Coronary artery (tissue), 2 donors: ENCODE data around the gene SLC14A1.
"Not testable (repeated sequence)": the region's sequence is repeated elsewhere in the genome, so short reads cannot be mapped to it uniquely, and the experiment has no call there.

Experiments used
- DNase-seq: peaks from one replicate; pipeline ENCODE4 v3.0.0-alpha.2; 2017; ENCODE audit warnings: low spot score
- H3K27ac ChIP-seq, 2 donors: fragments of 200-600 bp; sonication (generic); one replicate each; pipeline ENCODE4 v1.5.1; 2016 to 2019
- H3K4me3 ChIP-seq: fragments of 200-600 bp; sonication (generic); 2 replicates; pipeline ENCODE4 v1.5.1; 2016; ENCODE audit warnings: mild to moderate bottlenecking, moderate library complexity
- TF ChIP-seq, protein P1 (sequence below): fragments of 200-600 bp; sonication (generic); IDR thresholded peaks from one replicate; pipeline ENCODE4 v1.5.1; 2019; ENCODE audit warnings: antibody characterized with exemption

Gene SLC14A1

DNA sequence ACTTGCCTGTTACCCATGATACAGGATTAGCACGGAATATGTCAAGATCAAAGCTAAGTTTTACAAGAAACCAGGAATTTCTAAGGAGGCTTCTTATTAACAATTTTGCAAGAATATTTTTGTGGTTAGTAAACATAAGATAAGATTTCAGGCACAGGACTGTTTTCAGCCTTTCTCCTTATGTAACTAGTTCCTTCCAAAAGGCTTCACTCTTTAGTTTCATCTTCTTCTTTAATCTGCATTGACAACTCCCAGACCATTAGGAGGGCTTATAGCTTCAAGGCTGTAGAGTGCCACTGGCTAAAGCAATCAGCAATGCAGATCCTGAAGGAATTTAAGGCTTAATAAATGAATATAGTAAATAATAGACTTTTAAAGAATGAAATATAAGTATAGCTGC, 29.3 kb downstream of the SLC14A1 start:
- TF ChIP-seq, protein P1, sequence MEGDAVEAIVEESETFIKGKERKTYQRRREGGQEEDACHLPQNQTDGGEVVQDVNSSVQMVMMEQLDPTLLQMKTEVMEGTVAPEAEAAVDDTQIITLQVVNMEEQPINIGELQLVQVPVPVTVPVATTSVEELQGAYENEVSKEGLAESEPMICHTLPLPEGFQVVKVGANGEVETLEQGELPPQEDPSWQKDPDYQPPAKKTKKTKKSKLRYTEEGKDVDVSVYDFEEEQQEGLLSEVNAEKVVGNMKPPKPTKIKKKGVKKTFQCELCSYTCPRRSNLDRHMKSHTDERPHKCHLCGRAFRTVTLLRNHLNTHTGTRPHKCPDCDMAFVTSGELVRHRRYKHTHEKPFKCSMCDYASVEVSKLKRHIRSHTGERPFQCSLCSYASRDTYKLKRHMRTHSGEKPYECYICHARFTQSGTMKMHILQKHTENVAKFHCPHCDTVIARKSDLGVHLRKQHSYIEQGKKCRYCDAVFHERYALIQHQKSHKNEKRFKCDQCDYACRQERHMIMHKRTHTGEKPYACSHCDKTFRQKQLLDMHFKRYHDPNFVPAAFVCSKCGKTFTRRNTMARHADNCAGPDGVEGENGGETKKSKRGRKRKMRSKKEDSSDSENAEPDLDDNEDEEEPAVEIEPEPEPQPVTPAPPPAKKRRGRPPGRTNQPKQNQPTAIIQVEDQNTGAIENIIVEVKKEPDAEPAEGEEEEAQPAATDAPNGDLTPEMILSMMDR = no peak
- H3K4me3 ChIP-seq = no peak overlapping the region
- no peak for DNase-seq
- no peak overlapping the region for H3K27ac ChIP-seq

DNA sequence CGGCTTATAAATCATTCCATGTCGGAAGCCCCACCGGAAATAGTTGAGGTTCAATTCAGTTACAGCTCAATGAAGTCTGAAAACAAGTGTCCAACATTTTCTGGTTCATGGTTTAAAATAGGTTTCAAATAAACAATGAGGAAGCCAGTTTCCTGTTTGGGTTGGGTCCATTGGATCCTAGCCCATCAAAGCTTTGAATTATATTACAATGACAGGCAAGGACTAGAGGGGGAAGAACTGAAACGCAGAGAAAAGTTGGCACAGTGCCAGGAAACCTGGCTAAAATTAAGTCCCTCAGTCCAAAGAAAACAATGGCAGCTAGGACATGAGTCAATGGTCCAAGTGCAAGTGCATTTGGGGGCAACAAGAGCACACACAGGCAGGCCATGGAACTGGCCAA, 32.0 kb downstream of the SLC14A1 start:
- DNase-seq = peak; percentile 78
- Histone ChIP-seq H3K27ac (peak overlapping the region; percentile 60 to 75), H3K4me3 (no peak overlapping the region)
- TF ChIP-seq, protein P1 = no peak

DNA sequence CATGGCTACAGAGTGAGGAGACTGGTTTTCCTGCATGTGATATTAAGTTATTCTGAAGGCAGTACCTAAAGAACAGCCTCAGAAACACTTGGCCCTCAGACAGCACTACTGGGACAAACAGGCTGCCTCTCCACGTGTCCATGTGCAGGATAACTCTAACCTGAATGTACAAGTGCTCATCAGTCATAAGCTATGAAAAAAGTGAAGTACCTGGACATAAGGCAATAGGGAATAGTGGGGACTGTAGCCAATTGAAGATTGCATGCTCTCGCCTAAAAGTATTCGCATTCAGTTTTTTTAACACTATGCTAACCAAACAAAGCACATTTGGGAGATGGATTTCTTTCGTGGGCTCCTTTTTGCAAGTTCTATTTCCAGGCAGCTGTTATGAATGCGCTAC, 33.0 kb downstream of the SLC14A1 start:
- H3K4me3 ChIP-seq = no peak overlapping the region
- H3K27ac ChIP-seq = no peak overlapping the region
- DNase-seq = no peak
- TF ChIP-seq, protein P1 = no peak

DNA sequence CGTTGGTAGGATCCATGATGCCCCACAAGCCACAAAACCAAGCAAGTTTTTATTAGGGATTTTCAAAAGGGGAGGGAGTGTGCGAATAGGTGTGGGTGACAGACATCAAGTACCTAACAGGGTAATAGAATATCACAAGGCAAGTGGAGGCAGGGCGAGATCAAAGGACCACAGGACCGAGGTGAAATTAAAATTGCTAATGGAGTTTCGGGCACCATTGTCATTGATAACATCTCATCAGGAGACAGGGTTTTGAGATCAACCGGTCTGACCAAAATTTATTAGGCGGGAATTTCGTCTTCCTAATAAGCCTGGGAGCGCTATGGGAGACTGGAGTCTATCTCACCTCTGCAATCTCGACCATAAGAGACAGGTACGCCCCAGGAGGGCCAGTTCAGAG, 33.7 kb downstream of the SLC14A1 start:
- not testable (repeated sequence) for DNase-seq, H3K27ac ChIP-seq, H3K4me3 ChIP-seq

DNA sequence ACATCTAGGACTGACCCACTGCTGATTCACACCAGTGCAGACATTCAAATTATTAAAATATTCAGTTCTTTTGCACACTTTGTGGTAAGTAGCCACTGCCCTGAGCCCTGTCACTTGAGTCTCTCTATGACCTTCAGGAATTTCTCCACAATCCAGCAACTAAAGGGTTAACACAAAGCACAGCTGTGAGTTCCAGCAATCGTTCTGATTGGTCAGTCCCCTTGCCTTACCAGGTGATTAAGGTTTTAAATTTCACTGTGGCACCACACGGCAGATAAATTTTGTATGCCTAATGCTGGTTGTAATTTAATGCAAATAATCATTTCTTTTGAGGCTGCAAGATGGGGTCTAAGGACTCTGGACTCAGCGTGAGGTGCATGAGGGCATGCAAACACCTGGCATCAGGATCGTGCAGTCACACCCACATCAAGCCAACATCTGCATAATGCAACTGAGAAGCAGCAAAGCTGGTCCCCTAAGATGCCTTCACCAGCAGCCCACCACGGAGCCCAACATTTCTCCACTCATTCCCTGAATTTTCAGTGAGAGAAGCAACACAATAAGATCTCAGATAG, 36.6 kb downstream of the SLC14A1 start:
- H3K4me3 ChIP-seq = no peak overlapping the region
- no peak overlapping the region for H3K27ac ChIP-seq
- TF ChIP-seq, protein P1 = no peak
- no peak for DNase-seq

DNA sequence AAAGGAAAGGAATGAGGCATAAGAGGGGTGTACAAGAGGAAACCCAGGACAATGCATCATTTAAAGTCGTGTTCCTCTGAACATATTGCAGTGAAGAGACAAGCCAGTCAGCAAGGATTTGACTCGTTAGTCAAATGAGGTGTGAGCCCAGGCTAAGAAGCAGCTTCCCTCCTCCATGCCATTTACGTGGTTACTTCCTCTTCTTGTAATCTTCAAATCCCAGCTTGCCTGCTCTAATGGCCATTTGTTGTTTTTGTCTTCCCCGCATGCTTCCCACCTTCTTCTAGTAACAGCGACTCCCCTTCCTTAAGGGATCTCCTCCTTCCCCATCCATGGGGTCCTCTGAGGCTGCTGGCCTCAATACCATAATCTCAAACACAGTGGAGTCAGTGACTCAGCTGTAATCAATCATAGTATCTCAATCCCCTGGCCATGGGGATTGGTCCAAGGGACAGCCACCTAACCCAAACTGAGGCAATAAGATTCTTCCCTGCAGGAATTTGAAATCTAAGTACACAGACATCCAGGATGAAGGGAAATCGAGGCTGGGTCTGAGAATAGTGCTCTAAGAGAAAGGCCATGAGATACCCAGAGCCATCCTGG, 37.6 kb downstream of the SLC14A1 start:
- H3K4me3 ChIP-seq = no peak overlapping the region
- no peak overlapping the region for H3K27ac ChIP-seq
- TF ChIP-seq, protein P1 = no peak
- no peak for DNase-seq

DNA sequence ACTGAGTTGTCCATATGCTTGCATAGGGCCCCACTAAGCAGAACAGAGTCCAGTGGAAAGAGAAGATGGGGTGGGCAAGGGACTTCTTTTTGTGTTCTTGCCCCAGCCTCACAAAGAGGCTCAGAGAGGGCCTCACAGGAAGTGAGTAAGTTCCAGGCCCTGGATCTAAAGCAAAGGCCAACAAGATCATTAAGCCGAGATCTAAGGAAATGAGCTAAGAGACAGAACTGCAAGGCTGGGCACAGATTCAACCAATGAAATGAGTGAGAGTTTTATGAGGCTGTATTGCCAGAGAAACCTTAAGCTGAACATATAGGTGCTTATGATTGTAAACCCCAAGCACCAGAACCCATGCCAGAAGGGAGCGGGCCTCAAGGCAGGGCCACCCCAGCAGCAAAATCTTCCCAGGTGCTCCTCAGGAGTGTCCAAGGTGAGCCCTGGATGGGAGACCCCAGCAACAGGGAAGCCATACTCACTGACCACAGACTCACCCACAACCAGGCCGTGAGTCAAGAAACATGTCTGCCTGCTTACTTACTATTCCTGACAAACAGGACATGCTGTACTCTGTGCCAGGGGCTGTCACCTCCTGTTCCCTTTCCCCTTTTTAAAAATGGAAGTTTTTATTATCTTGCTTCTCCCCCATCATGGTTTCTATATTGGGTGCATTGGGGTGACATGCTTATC, 40.2 kb downstream of the SLC14A1 start:
- no peak for DNase-seq
- TF ChIP-seq, protein P1 = no peak
- H3K27ac ChIP-seq = no peak overlapping the region
- H3K4me3 ChIP-seq = no peak overlapping the region
